Cardiac septum (tissue), 1 donor: ENCODE measurements around the gene GRK4. TPM values are rescaled to one million over a fixed set of nuclear protein-coding genes. Genes with fewer than 3 reads are reported as not detected.
"Not testable (repeated sequence)": the region's sequence is repeated elsewhere in the genome, so short reads cannot be mapped to it uniquely, and the experiment has no call there.

Source experiments
- DNase-seq: peaks from one replicate; pipeline ENCODE4 v3.0.0-alpha.2; 2020; ENCODE audit warnings: low spot score
- intact Hi-C: fragments of 100-400 bp; cut with DNase I; formaldehyde crosslinking; loops from one replicate; pipeline ENCODE4 v1.14.0; 2022
- total RNA-seq: library from RNA; stranded (reverse); fragmentation: NEBNext Ultra II Directional; extraction: Animal tissue kit (Norgen Biotek cat#: 25700); gene quantifications from one replicate; pipeline ENCODE4 v1.2.1, GENCODE V29; 2021
- donor health status: DM: no; HTN: no; CAD: no.

GRK4 gene
- total RNA-seq, 1 donor from 2014 or later = 13.5 TPM

DNA sequence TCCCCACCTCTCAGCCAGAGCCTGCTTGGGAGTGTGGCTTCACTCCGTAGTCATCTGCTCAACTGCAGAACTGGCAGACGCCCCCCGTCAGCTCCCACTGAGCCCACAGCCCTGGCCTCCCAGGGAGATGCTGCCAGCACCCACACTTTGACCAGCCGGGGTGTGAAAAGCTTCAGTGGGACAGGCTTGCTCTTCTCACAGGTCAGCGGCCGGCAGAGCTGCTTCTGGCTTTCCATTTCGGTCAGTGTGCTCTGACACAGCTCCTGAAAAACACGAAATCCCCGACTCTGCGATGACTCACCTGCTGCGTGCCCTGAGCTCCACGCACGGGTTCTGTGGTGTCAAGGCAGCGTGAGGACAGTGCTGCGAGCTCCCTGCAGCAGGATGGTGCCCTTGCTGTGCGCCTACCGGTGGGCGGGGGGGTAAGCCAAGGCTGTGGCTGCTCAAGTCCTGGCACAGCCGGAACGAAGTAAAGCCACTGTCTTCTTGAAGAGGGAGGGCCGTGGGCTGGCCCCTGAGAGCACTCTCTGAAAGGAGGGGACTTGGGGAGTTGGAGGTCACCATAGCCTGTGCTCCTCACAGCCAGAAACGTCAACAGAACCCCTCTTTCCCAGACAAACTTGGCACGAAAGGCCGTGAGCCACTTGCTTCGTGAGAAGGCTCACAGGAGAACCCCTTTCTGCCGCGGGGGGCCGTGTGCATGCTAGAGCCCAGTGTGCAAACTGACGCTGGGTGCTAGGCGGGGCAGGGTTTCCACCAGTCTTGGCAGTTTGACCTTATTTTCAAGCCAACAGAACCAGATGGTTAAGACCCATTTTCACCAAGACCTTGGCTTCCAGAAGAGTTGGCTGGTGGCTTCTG is 23.8 kb upstream of the GRK4 start:
- peak; percentile 67 for DNase-seq
- intact Hi-C loops = no loop called here

DNA sequence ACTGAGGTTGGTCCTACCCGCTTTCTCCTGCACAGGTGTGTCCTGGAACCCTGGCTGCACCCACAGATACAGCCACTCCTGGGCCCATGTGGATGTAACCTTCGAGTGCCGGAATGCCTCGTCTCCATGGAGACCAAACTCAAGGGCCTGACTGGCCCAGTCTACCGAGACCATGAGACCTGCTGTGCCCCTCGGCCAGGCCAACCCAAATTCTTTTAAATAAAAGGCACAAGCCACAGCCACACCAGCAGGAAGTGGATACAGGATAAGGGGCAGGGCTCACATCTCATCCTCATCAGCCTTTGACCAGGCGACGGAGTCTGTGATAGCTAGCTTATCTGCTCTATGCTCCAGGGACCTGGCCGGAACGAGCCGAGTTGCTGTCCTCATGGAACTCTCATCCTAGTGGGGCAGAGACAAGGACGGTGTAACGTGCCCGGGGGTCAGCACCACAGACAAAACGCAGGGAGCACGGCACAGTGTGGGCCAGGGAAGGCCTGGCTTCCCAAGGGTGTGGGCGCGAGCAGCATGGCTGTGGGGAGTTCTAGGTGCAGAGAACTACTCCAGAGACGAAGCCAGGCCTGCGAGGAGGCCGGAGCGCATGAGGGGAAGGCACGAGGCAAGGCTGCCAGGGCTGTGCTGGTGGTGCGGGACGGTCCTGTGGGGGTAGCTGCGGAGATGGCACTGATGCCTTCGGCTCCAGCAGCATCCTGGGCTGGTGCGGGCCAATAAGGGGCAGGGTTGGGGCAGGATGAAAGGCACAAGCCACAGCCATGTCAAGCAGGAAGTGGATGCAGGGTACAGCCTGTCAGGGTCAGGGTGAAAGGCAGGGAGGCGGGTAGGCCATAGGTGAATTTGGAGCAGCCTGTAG is 22.9 kb upstream of the GRK4 start:
- DNase-seq = peak; percentile 59

DNA sequence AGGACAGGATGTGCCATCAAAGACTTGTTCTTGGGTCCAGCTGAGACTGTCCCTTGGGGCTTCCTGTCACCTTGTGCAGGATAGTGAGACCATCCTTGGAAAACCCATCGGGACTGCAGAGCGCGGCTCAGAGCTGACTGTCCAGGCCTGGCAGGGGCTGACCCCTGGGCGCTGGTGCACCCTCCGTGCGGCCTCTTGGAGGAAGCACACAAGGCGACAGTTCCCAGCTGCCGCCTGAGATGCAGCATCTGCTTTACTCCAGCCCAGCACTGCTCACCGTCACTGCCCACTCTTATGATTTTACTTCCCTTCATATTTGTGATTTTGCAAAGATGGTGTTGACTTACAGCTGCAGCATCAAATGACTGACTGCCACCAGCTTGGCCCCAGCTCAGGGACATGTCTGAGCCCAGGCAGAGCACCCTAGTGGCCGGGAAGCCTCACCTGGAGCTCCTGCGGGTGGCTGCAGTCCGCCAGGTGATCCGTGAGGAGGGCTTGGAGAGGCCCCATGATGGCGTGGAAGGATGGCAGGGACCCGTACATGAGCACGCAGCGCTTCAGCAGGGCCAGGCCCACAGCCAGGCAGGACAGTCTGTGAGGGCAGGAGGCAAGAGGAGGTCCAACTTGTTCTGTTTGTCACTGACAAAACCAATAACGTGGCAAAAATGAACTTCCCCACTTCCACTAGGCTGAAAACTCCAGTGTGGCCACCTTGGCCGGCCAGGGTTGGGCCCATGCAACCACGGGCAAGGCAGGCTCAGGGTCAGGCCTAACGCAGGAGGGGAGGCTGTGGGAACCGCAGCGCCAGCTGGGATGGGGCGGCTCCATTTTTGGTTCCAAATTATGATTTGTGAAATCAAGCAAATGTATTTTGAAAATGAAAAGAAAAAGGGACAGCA is 22.0 kb upstream of the GRK4 start:
- intact Hi-C loops = no loop called here
- peak; percentile 66 for DNase-seq

More for the DNA sequence above, 22.9 kb upstream of the GRK4 start:
- intact Hi-C loops = no loop called here

DNA sequence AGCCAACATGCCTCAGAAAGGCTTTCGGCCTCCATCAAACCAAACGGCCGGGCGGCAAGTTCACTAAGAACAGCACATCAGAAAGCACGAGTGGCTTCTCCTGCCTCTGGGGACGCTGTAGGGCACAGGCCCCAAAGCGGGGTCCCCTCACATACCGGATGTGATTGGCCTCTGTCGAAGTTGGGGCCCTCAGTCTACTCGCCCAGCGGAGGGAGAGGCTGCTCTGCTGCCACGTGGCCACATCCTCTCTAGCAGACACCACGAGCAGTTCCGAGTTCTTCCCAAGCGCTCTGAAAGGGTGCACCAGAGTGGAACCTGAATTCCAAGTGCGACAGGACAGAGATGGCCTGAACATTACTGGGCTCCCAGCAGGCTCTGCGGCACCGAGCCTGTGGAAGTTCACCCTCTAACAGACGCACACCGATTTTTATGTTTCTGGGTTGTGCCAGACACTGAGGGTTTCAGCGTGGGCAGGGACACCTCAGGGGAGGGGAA is 21.3 kb upstream of the GRK4 start:
- DNase-seq = no peak

DNA sequence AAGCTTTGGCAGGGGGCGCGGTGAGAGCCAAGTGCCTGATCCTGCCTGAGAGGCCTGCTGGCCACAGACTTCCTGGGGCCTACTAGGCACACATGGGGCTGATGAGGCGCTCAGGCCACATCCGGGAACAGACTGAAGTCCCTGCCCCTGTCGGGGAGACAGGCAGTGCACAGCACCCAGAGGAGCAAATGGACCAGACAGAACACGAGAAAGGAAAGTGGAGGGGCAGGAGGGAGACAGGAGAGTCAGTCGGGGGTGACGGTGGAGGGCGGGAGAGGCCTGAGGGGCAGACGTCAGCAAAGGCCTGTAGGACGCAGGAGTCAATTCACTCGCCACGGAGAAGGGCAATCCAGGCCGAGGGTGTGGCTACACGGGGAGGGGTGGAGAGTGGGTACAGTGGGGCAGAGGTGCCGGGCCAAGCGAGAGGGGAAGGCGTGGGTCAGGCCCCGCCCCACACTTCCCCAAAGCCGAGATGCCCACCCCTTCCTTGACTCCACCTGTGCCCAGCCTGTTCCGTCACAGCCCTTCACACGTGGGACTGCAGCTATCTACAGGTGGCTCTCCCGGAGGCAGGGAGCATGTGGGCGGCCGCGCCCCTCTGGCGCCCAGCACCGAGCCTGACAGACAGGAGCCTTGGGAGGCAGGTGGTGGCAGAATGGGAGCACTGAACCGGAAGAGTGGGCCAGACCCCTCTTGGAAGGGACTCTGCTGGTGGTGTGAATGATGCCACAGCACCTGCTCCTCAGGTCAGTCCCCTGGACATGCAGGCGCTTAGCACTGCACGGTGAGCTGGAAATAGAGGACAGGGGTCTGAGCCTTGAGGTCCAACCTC is 20.6 kb upstream of the GRK4 start:
- intact Hi-C loops = no loop called here
- DNase-seq = peak; percentile 70

More for the DNA sequence above, 21.3 kb upstream of the GRK4 start:
- intact Hi-C loops = no loop called here

DNA sequence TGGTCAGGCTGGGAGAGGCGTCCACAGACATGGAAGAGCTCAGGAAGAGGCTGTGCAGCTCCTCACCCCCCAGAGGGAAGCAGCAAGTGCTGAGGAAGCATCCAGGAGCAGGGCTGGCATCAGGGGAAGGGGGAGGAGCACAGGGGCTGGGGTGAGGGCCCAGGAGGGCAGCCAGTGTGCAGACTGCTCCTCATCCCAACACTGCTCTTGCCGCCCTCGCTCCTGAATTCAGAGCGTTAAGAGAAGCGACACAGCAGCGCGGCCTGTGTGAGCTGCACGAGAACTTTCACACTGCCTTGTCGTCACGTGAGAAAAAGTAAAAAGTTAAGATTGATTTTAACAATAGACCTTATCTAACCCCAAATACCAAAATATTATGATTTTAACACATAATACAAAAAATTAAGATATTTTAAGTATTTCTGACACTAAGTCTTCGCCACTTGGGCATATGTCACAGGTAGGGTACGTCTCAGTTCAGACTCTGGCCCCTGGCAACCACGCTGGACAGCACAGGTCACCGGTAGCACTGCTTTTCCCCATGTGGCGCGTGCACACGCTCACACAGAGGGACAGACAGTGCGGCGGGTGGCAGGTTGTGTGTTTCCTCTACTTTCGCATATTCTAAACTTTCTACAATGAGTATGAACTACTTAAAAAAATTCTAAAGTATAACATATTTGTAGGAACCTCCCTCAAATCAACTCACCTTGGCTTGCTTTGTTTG is 19.8 kb upstream of the GRK4 start:
- peak; percentile 39 for DNase-seq
- intact Hi-C loops = no loop called here

DNA sequence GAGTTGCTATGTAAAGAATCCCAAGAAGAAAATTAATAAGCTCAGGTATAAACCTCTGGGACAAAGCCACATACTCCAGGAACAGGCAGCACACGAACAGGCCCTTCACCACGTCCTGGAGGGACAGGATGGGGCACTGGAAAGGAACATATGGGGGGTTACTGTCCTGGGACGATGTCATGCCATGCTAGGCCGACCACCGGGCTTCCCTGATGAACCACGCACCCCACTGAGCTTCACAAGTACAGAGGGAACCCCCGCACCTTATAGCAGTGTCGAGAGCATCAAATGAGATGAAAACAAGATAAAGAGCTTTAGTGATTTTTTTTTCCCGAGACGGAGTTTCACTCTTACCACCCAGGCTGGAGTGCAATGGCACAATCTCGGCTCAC is 19.3 kb upstream of the GRK4 start:
- intact Hi-C loops = no loop called here
- DNase-seq = peak; percentile 55

DNA sequence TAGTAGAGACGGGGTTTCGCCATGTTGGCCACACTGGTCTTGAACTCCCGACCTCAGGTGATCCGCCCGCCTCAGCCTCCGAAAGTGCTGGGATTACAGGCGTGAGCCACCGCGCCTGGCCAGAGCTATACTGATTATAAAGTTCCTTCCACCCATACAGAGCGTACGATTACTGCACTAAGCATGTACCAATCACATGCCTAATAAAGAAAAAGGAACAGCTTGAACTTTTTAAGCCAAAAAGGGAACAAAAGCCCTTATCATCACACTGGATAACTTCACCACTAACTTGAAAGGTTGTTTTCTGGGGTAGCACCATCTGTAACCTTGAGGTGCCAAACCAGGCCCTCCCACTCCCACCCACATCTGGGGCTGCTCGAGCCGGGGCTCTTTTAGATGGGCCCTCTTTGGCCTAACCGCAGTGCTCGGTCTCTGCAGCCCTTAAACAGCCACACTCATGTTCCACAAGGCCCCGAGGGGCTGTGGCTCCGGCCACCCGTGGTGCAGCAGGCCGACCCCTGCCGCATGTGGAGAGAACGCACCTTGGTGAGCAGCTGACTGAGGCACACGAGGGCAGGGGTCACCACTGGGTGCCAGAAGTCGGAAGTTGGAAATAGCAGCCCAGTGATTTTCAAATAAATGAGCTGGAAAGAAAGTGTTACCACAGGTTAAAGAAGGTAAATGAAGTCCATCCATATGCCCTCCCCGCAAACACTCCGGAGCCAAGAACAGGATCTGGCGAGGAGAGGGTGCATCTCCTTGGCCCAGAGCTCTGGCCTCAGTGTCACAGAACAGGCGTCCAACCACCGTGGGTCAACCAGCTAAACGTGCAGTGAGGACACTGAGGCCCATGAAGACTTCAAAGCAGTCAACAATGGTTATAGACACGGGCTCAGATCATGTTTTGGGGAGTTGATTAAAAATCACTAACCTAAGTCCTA is 18.5 kb upstream of the GRK4 start:
- intact Hi-C loops = no loop called here
- DNase-seq = peak; percentile 57

DNA sequence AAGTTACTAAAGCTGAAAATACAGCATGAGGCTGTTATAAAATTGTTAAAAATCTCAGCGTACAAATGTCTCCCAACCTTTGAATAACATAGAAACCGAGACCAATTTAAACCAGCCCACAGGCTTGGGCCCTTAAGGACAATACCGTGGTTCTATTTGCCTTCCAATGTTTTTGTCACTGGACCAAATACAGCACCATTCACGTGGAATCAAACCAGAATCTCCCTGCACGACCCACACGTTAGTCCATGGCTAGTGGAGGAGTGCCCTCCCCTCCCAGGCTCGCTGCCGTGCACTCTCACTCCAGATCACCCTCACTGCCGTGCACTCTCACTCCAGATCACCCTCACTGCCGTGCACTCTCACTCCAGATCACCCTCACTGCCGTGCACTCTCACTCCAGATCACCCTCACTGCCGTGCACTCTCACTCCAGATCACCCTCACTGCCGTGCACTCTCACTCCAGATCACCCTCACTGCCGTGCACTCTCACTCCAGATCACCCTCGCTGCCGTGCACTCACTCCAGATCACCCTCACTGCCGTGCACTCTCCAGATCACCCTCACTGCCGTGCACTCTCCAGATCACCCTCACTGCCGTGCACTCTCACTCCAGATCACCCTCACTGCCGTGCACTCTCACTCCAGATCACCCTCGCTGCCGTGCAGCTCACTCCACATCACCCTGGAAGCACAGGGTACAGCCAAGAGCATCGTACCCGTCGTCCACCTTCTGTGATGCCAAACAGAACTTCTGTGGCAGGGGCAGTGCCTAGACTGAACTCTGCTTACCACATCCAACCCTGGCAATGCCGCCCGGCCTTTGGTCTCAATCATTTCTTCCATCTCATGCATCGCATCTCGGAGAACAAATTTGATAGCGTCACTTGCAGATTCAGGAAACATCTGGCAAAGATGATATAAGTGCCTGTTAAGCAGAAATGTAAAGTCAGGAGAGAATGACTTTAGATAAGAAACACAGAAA is 17.5 kb upstream of the GRK4 start:
- intact Hi-C loops, DNase-seq: not testable (repeated sequence)

DNA sequence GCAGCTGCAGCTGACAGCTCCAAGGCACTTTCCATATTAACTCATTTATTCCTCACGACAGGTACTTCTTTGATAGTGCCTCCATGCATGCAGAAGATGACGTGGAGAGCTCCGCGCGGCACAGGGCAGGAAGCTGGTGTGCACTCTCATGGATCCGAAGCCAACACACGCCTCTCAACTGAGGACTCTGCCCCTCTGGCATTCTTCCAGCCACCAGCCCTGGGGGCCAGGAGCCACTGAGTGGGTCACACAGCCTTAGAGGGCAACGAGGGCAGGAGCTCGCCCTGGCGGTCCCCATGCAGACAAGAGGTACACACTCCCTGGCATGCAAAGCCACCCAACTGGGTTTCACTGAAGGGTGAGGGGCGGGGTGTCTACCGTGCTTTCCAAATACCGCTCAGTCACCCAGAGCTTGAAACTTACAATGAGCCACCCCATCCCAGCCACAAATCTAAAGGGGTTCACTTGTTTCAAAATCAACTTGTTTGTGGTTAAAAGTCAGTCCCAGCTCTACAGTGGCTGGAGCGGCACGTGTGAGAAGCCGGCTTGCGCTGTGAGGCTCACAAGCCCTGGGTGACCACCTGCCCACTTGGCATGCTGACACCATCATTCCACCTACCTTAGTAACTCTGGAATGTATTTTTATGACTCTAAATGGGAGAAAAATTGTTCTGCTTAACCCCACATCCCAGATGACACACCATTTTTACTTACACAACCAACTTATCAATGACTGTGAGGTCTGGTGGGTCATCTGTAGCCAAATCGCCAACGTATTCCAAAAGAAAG is 16.4 kb upstream of the GRK4 start:
- intact Hi-C loops = no loop called here
- no peak for DNase-seq

DNA sequence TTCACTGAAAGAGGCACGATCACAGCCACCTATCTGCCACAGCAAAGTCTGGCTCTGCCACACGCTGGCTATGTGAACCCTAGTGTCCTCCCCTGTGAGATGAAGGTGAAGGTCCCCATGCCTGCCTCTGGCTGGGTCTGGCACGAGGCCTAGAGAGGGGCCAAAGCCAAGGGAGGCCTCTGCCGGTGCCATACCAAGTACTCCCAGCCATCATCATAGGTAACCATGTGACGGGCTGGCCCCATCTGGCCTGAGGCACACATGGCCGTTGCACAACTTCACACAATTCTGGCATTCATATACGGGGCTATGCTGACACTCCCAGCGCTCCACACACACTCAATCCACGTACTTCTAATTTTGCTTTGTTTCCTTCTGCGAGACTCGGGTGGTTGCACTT is 15.4 kb upstream of the GRK4 start:
- DNase-seq = no peak
- intact Hi-C loops = no loop called here

DNA sequence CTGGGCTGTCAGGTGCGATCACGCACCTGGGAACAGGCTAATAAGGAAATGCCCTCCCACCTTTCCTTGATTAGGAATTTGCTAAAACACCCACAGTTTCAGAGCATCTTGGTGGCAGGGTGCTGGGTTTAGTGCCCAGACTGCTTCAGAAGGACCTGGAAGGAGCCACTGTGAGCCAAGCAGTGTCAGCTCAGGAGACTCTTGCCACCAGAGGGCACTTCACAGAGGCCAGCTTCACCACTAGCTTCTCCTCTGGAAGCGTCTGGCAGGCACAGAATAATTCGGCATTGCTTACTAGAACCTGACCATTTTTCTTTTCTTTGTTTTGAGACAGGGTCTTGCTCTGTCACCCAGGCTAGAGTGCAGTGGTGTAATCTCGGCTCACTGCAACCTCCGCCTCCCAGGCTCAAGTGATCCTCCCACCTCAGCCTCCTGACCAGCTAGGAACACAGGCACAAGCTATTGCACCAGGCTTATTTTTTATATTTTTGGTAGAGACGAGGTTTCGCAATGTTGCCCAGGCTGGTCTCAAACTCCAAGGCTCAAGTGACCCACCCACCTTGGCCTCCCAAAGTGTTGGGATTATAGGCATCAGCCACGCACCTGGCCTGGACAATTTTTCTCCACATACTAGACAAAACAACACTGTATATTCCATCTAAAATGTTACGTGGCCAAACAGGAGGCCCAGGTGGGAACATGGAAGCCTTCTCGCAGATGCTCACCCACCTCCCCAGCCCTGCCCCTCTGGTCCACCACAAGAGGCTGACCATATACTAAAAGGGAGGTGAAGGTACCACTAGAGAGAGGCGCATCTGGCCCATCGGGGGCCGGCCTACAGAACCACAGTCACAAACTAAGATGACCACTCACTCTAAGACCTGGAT is 14.2 kb upstream of the GRK4 start:
- intact Hi-C loops = no loop called here
- no peak for DNase-seq

DNA sequence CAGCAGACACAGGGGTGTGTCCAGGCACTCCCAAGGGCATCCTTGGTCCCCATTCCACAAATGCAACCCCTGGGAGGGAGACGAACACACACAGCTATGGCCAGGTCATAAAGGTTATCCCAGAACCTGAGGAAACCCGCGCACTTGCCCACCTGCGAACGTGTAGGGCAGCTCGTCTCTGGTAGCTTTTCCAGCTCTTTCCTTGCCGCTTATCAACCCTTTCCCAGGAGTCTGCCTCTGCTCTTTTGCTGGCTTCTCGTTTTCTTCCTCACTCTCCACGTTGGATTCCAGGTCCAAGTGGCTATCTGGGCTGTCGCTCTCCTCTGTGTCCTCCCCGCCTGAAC is 13.6 kb upstream of the GRK4 start:
- intact Hi-C loops = no loop called here
- DNase-seq = no peak
